Activated CD8-positive, alpha-beta T cell treated with anti-CD3 and anti-CD28 coated beads for 36 hours (primary cell): ENCODE data around the gene CHI3L1. TPM values are rescaled to one million over a fixed set of nuclear protein-coding genes. Genes with fewer than 3 reads are reported as not detected.

ENCODE experiments used
- ATAC-seq: fragments of 200-7000 bp; cut with Tn5 transposase; one replicate; pipeline ENCODE4 v1.10.0; 2021; ENCODE audit warnings: mild to moderate bottlenecking, moderate library complexity
- CTCF ChIA-PET: fragments of 350-600 bp; sonication (Branson Sonifier 250); formaldehyde crosslinking; loops from one replicate; lab custom pipeline; 2021; ENCODE audit warnings: antibody characterized with exemption; lab: Charles Lee
- POLR2A ChIA-PET: fragments of 350-600 bp; sonication (Branson Sonifier 250); formaldehyde crosslinking; loops from one replicate; lab custom pipeline; 2021; ENCODE audit warnings: antibody characterized with exemption; lab: Charles Lee
- DNase-seq: peaks from one replicate; pipeline ENCODE4 v3.0.0-alpha.2; 2020
- H3K27ac Mint-ChIP-seq: one replicate; pipeline ENCODE4 v1.8.0; 2021; ENCODE audit warnings: mild to moderate bottlenecking, mixed read lengths
- H3K27me3 Mint-ChIP-seq: one replicate; pipeline ENCODE4 v1.8.0; 2021; ENCODE audit warnings: mixed read lengths
- H3K36me3 Mint-ChIP-seq: one replicate; pipeline ENCODE4 v1.8.0; 2021; ENCODE audit warnings: low read depth, mixed read lengths
- H3K4me1 Mint-ChIP-seq: one replicate; pipeline ENCODE4 v1.8.0; 2021; ENCODE audit warnings: low read depth, mixed read lengths
- H3K4me3 Mint-ChIP-seq: one replicate; pipeline ENCODE4 v1.8.0; 2021; ENCODE audit warnings: mild to moderate bottlenecking, moderate library complexity, mixed read lengths
- H3K9me3 Mint-ChIP-seq: one replicate; pipeline ENCODE4 v1.8.0; 2021; ENCODE audit warnings: mixed read lengths
- CTCF ChIP-seq: fragments of 200-600 bp; IDR thresholded peaks from one replicate; pipeline ENCODE4 v1.8.0; 2022; ENCODE audit warnings: antibody characterized with exemption, mild to moderate bottlenecking
- intact Hi-C: fragments of 100-400 bp; cut with micrococcal nuclease; formaldehyde crosslinking; loops from one replicate; pipeline ENCODE4 v1.10.0; 2022
- total RNA-seq, 2 experiments: library from RNA; stranded (reverse); gene quantifications; one replicate each; pipeline ENCODE4 v1.2.3, GENCODE V29; 2021

CHI3L1 gene
- total RNA-seq, 2 experiments from 2014 or later: not detected

- ChIA-PET POLR2A (interaction anchor here (1.5 kb wide), 1 partner anchor 12 kb away, joined by 4 read pairs; no protein-coding TSS in a partner anchor), CTCF (interaction anchor here (0.7 to 2.8 kb wide), 2 partner anchors 14 to 92 kb away, joined by 3 to 12 read pairs; no protein-coding TSS in a partner anchor)
- H3K27me3 Mint-ChIP-seq: peaks cover 10% of the 10 kb centered on the region
- no peak for DNase-seq
- intact Hi-C loops: no loop called here
- no peaks in the 10 kb centered on the region for H3K9me3 Mint-ChIP-seq
- no peaks in the 10 kb centered on the region for H3K36me3 Mint-ChIP-seq
- no peak for ATAC-seq
- no peak overlapping the region for H3K4me3 Mint-ChIP-seq
- no peak for TF ChIP-seq CTCF
- H3K27ac Mint-ChIP-seq: no peak overlapping the region
- H3K4me1 Mint-ChIP-seq: no peaks in the 10 kb centered on the region
Measured at GRCh38 chr1:203158423-203158822, 28.1 kb downstream of the CHI3L1 start.

- intact Hi-C loops: no loop called here
- no peak overlapping the region for H3K4me3 Mint-ChIP-seq
- no peaks in the 10 kb centered on the region for H3K36me3 Mint-ChIP-seq
- POLR2A ChIA-PET: no interaction called here
- DNase-seq (no peak), ATAC-seq (no peak)
- peaks cover 3% of the 10 kb centered on the region for H3K27me3 Mint-ChIP-seq
- no peaks in the 10 kb centered on the region for H3K9me3 Mint-ChIP-seq
- H3K27ac Mint-ChIP-seq: no peak overlapping the region
- H3K4me1 Mint-ChIP-seq: no peaks in the 10 kb centered on the region
- TF ChIP-seq CTCF: no peak
- CTCF ChIA-PET: no interaction called here
Measured at GRCh38 chr1:203156280-203156679, 30.2 kb downstream of the CHI3L1 start.

GRCh38 chr1:203153989-203154821, 32.3 kb downstream of the CHI3L1 start:
- Mint-ChIP-seq H3K27me3 (peaks cover 2% of the 10 kb centered on the region), H3K36me3 (no peaks in the 10 kb centered on the region), H3K27ac (no peak overlapping the region), H3K4me1 (no peaks in the 10 kb centered on the region), H3K9me3 (no peaks in the 10 kb centered on the region), H3K4me3 (no peak overlapping the region)
- DNase-seq (no peak), ATAC-seq (no peak)
- ChIA-PET POLR2A (no interaction called here), CTCF (no interaction called here)
- intact Hi-C loops: no loop called here
- no peak for TF ChIP-seq CTCF

GRCh38 chr1:203153051-203153988, 33.2 kb downstream of the CHI3L1 start:
- TF ChIP-seq CTCF: no peak
- Mint-ChIP-seq H3K27ac (no peak overlapping the region), H3K9me3 (no peaks in the 10 kb centered on the region), H3K4me3 (no peak overlapping the region), H3K27me3 (peaks cover 2% of the 10 kb centered on the region), H3K4me1 (no peaks in the 10 kb centered on the region), H3K36me3 (no peaks in the 10 kb centered on the region)
- ChIA-PET POLR2A (no interaction called here), CTCF (interaction anchor here (1.0 kb wide), 1 partner anchor 114 kb away, joined by 4 read pairs; no protein-coding TSS in a partner anchor)
- no peak for DNase-seq
- intact Hi-C loops: no loop called here
- ATAC-seq: no peak
